ENCODE data around the gene SORT1. TPM values are rescaled to one million over a fixed set of nuclear protein-coding genes. Genes with fewer than 3 reads are reported as not detected.
"Not testable (repeated sequence)": the region's sequence is repeated elsewhere in the genome, so short reads cannot be mapped to it uniquely, and the experiment has no call there.

The SORT1 gene
- total RNA-seq, 2 experiments from 2014 or later = 3.2 to 4.5 TPM

- H3K4me3 Mint-ChIP-seq = no peak overlapping the region
- POLR2A ChIA-PET = interaction anchor here (1.1 kb wide), 1 partner anchor 12 kb away, joined by 3 read pairs; no protein-coding TSS in a partner anchor
- H3K27me3 Mint-ChIP-seq = peaks cover 18% of the 10 kb centered on the region
- no peak overlapping the region for H3K27ac Mint-ChIP-seq
- H3K36me3 Mint-ChIP-seq (ENCODE audit: low read depth) = peaks cover 2% of the 10 kb centered on the region
- no peaks in the 10 kb centered on the region for H3K9me3 Mint-ChIP-seq
- CTCF ChIA-PET = interaction anchor here (1.5 to 2.3 kb wide), 3 partner anchors 12 to 147 kb away, joined by 3 to 8 read pairs (median 3); no protein-coding TSS in a partner anchor
- no peak for DNase-seq
- peaks cover 10% of the 10 kb centered on the region for H3K4me1 Mint-ChIP-seq
These were observed 12.3 kb downstream of the SORT1 start for GRCh38 chr1:109385417-109385816.

- ChIA-PET CTCF (interaction anchor here (1.4 to 2.0 kb wide), 3 partner anchors 10 to 105 kb away, joined by 3 to 4 read pairs (median 4); no protein-coding TSS in a partner anchor), POLR2A (interaction anchor here (1.5 kb wide), 1 partner anchor 42 kb away, joined by 3 read pairs; the partner anchor contains the start of gene PSMA5)
- H3K36me3 Mint-ChIP-seq (ENCODE audit: low read depth) = no peaks in the 10 kb centered on the region
- H3K27me3 Mint-ChIP-seq = peaks cover 9% of the 10 kb centered on the region
- no peak for DNase-seq
- no peak overlapping the region for H3K27ac Mint-ChIP-seq
- peaks cover 4% of the 10 kb centered on the region for H3K4me1 Mint-ChIP-seq
- no peak overlapping the region for H3K4me3 Mint-ChIP-seq
- H3K9me3 Mint-ChIP-seq = no peaks in the 10 kb centered on the region
These were observed 13.9 kb downstream of the SORT1 start for GRCh38 chr1:109383854-109384253.

DNA sequence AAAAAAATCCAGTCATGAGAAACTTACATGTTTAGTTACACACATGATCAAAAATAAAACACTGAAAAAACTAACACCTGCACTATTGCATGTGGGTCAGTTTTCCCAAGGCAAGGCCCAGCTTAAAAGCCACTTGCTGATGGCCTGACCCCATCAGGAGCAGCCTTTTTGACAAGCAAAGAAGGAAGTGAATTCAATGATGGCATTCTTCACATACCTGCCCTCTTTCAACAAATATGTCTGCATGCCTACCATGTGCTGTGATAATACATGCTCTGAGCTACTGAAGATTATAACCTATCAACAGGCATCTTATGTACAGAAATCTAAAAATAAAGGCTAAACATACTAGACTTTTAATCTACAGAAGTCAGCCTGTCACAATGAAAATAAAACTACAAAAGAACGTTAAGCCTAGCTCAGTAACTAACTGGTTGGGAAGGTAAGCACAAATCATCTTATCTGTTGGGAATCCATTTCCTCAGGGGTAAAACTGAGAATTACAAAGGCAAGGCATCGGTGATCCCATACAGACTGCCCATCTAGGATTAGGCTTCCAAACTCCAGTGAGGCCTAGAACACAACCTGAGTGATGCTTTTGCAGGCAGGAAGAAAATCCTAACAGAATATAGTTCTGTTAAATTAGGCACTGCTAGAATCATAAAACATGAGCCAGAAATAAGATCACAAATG lies 14.5 kb downstream of the SORT1 start:
- Mint-ChIP-seq H3K4me3 (no peak overlapping the region), H3K4me1 (peaks cover 4% of the 10 kb centered on the region), H3K27me3 (peaks cover 6% of the 10 kb centered on the region), H3K36me3 (ENCODE audit: low read depth) (no peaks in the 10 kb centered on the region), H3K27ac (no peak overlapping the region), H3K9me3 (no peaks in the 10 kb centered on the region)
- DNase-seq = no peak
- ChIA-PET CTCF (interaction anchor here (1.4 to 2.1 kb wide), 3 partner anchors 8 to 105 kb away, joined by 4 to 9 read pairs (median 4); no protein-coding TSS in a partner anchor), POLR2A (interaction anchor here (1.5 kb wide), 1 partner anchor 43 kb away, joined by 3 read pairs; the partner anchor contains the start of gene PSMA5)

DNA sequence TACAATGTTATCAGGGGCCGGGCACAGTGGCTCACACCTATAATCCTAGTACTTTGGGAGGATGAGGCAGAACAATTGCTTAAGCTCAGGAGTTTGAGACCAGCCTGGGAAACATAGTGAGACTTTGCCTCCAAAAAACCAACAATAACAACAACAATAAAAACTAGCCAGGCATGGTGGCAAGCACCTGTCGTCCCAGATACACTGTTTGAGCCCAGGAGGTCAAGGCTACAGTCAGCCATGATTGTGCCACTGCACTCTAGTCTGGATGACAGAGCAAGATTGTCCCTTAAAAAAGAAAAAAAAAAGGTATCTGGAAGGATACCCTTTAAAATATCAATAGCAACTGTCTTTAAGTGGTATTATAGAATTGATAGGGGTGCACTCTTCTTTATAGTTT lies 16.1 kb downstream of the SORT1 start:
- no peak overlapping the region for H3K4me3 Mint-ChIP-seq

GRCh38 chr1:109379907-109380306 lies 17.8 kb downstream of the SORT1 start:
- POLR2A ChIA-PET = no interaction called here
- CTCF ChIA-PET = interaction anchor here (0.9 to 1.2 kb wide), 2 partner anchors 8 to 16 kb away, joined by 4 read pairs; no protein-coding TSS in a partner anchor
- no peak overlapping the region for H3K27ac Mint-ChIP-seq
- H3K4me3 Mint-ChIP-seq = no peak overlapping the region
- H3K9me3 Mint-ChIP-seq = peaks cover 1% of the 10 kb centered on the region
- DNase-seq = no peak
- H3K36me3 Mint-ChIP-seq (ENCODE audit: low read depth) = peaks cover 2% of the 10 kb centered on the region
- peaks cover 12% of the 10 kb centered on the region for H3K4me1 Mint-ChIP-seq
- H3K27me3 Mint-ChIP-seq = peaks cover 4% of the 10 kb centered on the region

More for the DNA sequence above, 16.1 kb downstream of the SORT1 start:
- Mint-ChIP-seq H3K27me3 (peaks cover 4% of the 10 kb centered on the region), H3K36me3 (ENCODE audit: low read depth) (no peaks in the 10 kb centered on the region), H3K27ac (no peak overlapping the region), H3K4me1 (peaks cover 4% of the 10 kb centered on the region), H3K9me3 (no peaks in the 10 kb centered on the region)
- ChIA-PET POLR2A (interaction anchor here (0.6 kb wide), 1 partner anchor 28 kb away, joined by 3 read pairs; no protein-coding TSS in a partner anchor), CTCF (interaction anchor here (0.9 to 2.1 kb wide), 3 partner anchors 9 to 104 kb away, joined by 3 to 9 read pairs (median 4); no protein-coding TSS in a partner anchor)
- DNase-seq = no peak

GRCh38 chr1:109379422-109379821 lies 18.3 kb downstream of the SORT1 start:
- peaks cover 17% of the 10 kb centered on the region for H3K4me1 Mint-ChIP-seq

DNA sequence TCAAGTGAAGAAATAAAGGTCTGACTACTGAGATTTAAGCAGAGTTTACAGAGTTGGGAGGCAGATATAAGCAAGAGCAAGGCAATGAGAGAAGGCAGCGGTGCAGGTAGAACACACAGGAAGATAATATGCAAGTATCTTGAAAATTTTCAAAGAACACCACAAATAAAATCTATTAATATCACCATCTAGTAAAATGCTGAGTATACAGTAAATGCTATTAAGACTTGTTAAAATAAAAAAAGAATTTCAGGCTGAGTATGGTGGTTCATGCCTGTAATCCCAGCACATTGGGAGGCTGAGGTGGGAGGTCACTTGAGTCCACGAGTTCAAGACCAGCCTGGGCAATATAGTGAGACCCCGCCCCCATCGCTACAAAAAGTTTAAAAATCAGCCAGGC lies 20.0 kb downstream of the SORT1 start:
- H3K36me3 Mint-ChIP-seq (ENCODE audit: low read depth) = peaks cover 9% of the 10 kb centered on the region
- no peak for DNase-seq
- no peak overlapping the region for H3K4me3 Mint-ChIP-seq
- H3K4me1 Mint-ChIP-seq = peaks cover 33% of the 10 kb centered on the region
- H3K27ac Mint-ChIP-seq = no peak overlapping the region
- H3K9me3 Mint-ChIP-seq = peaks cover 3% of the 10 kb centered on the region
- ChIA-PET POLR2A (no interaction called here), CTCF (interaction anchor here (0.8 to 1.5 kb wide), 3 partner anchors 9 to 117 kb away, joined by 3 read pairs; partner anchors contain the start of gene CYB561D1)
- peaks cover 4% of the 10 kb centered on the region for H3K27me3 Mint-ChIP-seq

More at GRCh38 chr1:109379422-109379821, 18.3 kb downstream of the SORT1 start:
- no peak for DNase-seq
- Mint-ChIP-seq H3K27ac (no peak overlapping the region), H3K36me3 (ENCODE audit: low read depth) (peaks cover 5% of the 10 kb centered on the region), H3K9me3 (peaks cover 3% of the 10 kb centered on the region), H3K4me3 (no peak overlapping the region), H3K27me3 (peaks cover 4% of the 10 kb centered on the region)
- POLR2A ChIA-PET = no interaction called here
- CTCF ChIA-PET = interaction anchor here (1.2 kb wide), 1 partner anchor 17 kb away, joined by 4 read pairs; no protein-coding TSS in a partner anchor

- H3K36me3 Mint-ChIP-seq (ENCODE audit: low read depth) = peaks cover 12% of the 10 kb centered on the region
- ChIA-PET POLR2A (interaction anchor here (1.1 to 1.8 kb wide), 3 partner anchors 11 to 91 kb away, joined by 3 to 8 read pairs (median 5); partner anchors contain the start of gene PSRC1), CTCF (interaction anchor here (0.6 to 1.5 kb wide), 6 partner anchors 8 to 172 kb away, joined by 3 to 5 read pairs (median 3); no protein-coding TSS in a partner anchor)
- DNase-seq, H3K4me3 Mint-ChIP-seq, H3K9me3 Mint-ChIP-seq: not testable (repeated sequence)
- peaks cover 64% of the 10 kb centered on the region for H3K4me1 Mint-ChIP-seq
- peak overlapping the region; percentile 66 for H3K27ac Mint-ChIP-seq
- H3K27me3 Mint-ChIP-seq = peaks cover 12% of the 10 kb centered on the region
These were observed 24.0 kb downstream of the SORT1 start for GRCh38 chr1:109373696-109374095.

DNA sequence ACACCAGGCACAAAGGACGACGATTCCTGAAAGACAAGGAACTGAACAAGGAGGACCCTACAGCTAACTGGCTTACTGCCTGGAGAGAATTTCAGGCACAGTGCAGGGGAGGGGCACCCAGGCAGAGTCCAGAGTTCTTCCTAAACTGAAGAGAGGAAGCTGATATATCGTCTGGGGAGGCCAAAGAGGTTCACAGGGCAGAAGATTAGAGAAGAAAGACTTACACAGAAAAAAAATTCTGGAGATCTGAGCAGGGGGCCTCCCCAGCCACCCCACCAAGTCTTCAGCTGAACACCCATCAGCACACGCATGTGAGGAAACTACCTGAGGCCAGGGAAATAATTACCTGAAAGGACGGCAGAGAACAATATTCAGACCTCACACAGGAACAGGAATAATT lies 24.6 kb downstream of the SORT1 start:
- H3K27me3 Mint-ChIP-seq = peaks cover 12% of the 10 kb centered on the region
- peaks cover 64% of the 10 kb centered on the region for H3K4me1 Mint-ChIP-seq
- H3K9me3 Mint-ChIP-seq = peaks cover 3% of the 10 kb centered on the region
- H3K4me3 Mint-ChIP-seq = no peak overlapping the region
- H3K27ac Mint-ChIP-seq = peak overlapping the region; percentile 66
- DNase-seq = no peak
- H3K36me3 Mint-ChIP-seq (ENCODE audit: low read depth) = peaks cover 12% of the 10 kb centered on the region
- CTCF ChIA-PET = interaction anchor here (0.6 to 1.3 kb wide), 4 partner anchors 9 to 109 kb away, joined by 3 to 5 read pairs (median 3); no protein-coding TSS in a partner anchor
- POLR2A ChIA-PET = interaction anchor here (1.1 to 1.8 kb wide), 3 partner anchors 12 to 90 kb away, joined by 3 to 8 read pairs (median 5); partner anchors contain the start of gene PSRC1

DNA sequence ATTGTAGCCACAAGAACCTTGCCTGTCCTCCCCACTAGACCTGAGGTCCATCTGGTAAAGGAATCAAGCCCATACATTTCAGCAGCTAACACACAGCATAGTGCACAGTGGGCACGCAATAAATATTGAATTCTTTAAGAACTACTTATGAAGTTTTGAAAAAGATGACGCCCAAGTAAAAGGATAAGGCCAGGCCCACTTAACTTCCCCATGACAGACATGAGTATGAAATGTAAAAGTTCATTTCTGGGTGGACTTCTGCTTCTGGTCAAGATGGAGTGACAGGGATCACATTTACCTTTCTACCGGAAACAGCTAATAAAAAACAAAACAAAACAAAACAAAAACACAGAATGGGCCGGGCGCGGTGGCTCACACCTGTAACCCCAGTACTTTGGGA lies 25.4 kb downstream of the SORT1 start:
- ChIA-PET POLR2A (interaction anchor here (1.8 kb wide), 1 partner anchor 89 kb away, joined by 8 read pairs; the partner anchor contains the start of gene PSRC1), CTCF (interaction anchor here (0.7 to 1.3 kb wide), 3 partner anchors 10 to 90 kb away, joined by 3 read pairs; partner anchors contain the start of gene PSRC1)
- H3K27me3 Mint-ChIP-seq = peaks cover 18% of the 10 kb centered on the region
- no peak for DNase-seq
- H3K4me1 Mint-ChIP-seq = peaks cover 64% of the 10 kb centered on the region
- H3K27ac Mint-ChIP-seq = peak overlapping the region; percentile 19
- no peak overlapping the region for H3K4me3 Mint-ChIP-seq
- H3K36me3 Mint-ChIP-seq (ENCODE audit: low read depth) = peaks cover 13% of the 10 kb centered on the region
- peaks cover 3% of the 10 kb centered on the region for H3K9me3 Mint-ChIP-seq

- CTCF ChIA-PET = interaction anchor here (0.9 to 1.1 kb wide), 2 partner anchors 9 to 89 kb away, joined by 3 to 4 read pairs; partner anchors contain the start of gene PSRC1
- H3K4me1 Mint-ChIP-seq = peaks cover 62% of the 10 kb centered on the region
- DNase-seq = no peak
- peaks cover 20% of the 10 kb centered on the region for H3K27me3 Mint-ChIP-seq
- peak overlapping the region; percentile 37 for H3K27ac Mint-ChIP-seq
- H3K36me3 Mint-ChIP-seq (ENCODE audit: low read depth) = peaks cover 15% of the 10 kb centered on the region
- H3K9me3 Mint-ChIP-seq = peaks cover 3% of the 10 kb centered on the region
- H3K4me3 Mint-ChIP-seq = peak overlapping the region; percentile 31
- POLR2A ChIA-PET = interaction anchor here (1.2 to 1.5 kb wide), 2 partner anchors 25 to 27 kb away, joined by 3 to 4 read pairs; partner anchors contain the start of gene SORT1
These were observed 26.4 kb downstream of the SORT1 start for GRCh38 chr1:109371341-109371739.

GRCh38 chr1:109370712-109371340 lies 26.9 kb downstream of the SORT1 start:
- H3K27me3 Mint-ChIP-seq = peaks cover 25% of the 10 kb centered on the region
- DNase-seq = no peak
- CTCF ChIA-PET = interaction anchor here (1.1 kb wide), 2 partner anchors 28 to 88 kb away, joined by 3 to 4 read pairs; partner anchors contain the start of gene PSRC1

More at GRCh38 chr1:109370712-109371340, 26.9 kb downstream of the SORT1 start:
- Mint-ChIP-seq H3K36me3 (ENCODE audit: low read depth) (peaks cover 15% of the 10 kb centered on the region), H3K4me3 (peak overlapping the region; percentile 31), H3K4me1 (peaks cover 60% of the 10 kb centered on the region), H3K9me3 (peaks cover 3% of the 10 kb centered on the region), H3K27ac (peak overlapping the region; percentile 37)
- POLR2A ChIA-PET = interaction anchor here (1.2 to 1.5 kb wide), 2 partner anchors 24 to 27 kb away, joined by 3 to 4 read pairs; partner anchors contain the start of gene SORT1

Data from activated CD4-positive, alpha-beta memory T cell treated with anti-CD3 and anti-CD28 coated beads, Interleukin-2, amount 10 ng/mL, durations not matched to agents 7 days and 5 days (primary cell).